H1 (cell line): ENCODE data around the gene ZNF839.

Experiments
- FOSL1 ChIP-seq: IDR thresholded peaks from 2 replicates; pipeline ENCODE4 v1.6.1; 2011; ENCODE audit warnings: mild to moderate bottlenecking, low read depth, low read length, moderate library complexity; ENCODE audit not compliant: insufficient read depth
- GTF2F1 ChIP-seq: IDR thresholded peaks from 2 replicates; pipeline ENCODE4 v1.6.1; 2012; ENCODE audit warnings: low read depth, low read length, improper control_type of control experiment, borderline replicate concordance
- NANOG ChIP-seq: IDR thresholded peaks from 2 replicates; pipeline ENCODE4 v1.6.1; 2011; ENCODE audit warnings: low read length, low read depth, mild to moderate bottlenecking, inconsistent platforms; ENCODE audit not compliant: insufficient read depth, poor library complexity, severe bottlenecking
- POLR2A ChIP-seq, 2 experiments: IDR thresholded peaks; 1 replicate in 1 of 2; 2 replicates in 1 of 2; pipeline ENCODE4 v1.6.1; 2011; ENCODE audit warnings: low read depth in 2 of 2, low read length in 2 of 2, mild to moderate bottlenecking in 2 of 2; ENCODE audit errors: control extremely low read depth in 1 of 2
- POLR2AphosphoS5 ChIP-seq: IDR thresholded peaks from 2 replicates; pipeline ENCODE4 v1.6.1; 2011; ENCODE audit warnings: low read depth, low read length
- RXRA ChIP-seq: IDR thresholded peaks from 2 replicates; pipeline ENCODE4 v1.6.1; 2011; ENCODE audit warnings: low read depth, mild to moderate bottlenecking, low read length, moderate library complexity; ENCODE audit not compliant: insufficient read depth
- ZNF274 ChIP-seq: IDR thresholded peaks from 2 replicates; pipeline ENCODE4 v1.7.0; 2012; ENCODE audit warnings: low read length, borderline replicate concordance; ENCODE audit errors: extremely low read depth
- TF ChIP-seq, protein P1 (sequence below): IDR thresholded peaks from 2 replicates; pipeline ENCODE4 v1.6.1; 2011; ENCODE audit warnings: low read depth, mild to moderate bottlenecking, low read length; ENCODE audit not compliant: insufficient read depth
- TF ChIP-seq, protein P2 (sequence below), 3 experiments: IDR thresholded peaks; 1 replicate in 2 of 3; 2 replicates in 1 of 3; pipeline versions ENCODE4 v1.5.1 to v1.6.1; 2011; ENCODE audit warnings: low read length in 3 of 3, mild to moderate bottlenecking in 3 of 3, inconsistent platforms in 2 of 3, low read depth in 1 of 3, moderate library complexity in 1 of 3; ENCODE audit not compliant: insufficient read depth in 1 of 3; ENCODE audit errors: control extremely low read depth in 1 of 3

DNA sequence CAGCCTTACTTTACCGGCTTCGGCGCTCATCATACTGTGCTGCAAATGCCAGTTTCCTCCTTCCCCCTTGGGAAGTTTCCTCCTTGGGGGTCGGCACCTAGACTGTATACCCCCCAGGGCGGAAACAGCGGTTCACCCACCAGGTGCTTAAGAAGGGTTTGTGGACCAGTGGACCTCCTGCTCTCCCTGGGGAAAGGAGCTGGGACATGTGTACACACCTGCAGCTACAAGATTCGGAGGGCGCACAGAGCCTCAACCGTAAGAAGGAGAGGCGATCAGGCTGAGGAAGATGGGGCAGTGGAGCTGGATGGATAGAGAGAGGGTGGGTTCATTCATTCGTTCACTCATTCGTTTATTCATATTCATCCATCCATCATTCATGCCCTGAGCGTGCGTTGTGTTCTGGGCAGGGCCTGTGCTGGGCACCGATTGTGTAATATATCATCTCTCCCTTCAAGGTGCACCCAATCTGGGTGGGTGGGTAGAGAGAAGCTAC is 717 bp upstream of the ZNF839 start:
- no peak for TF ChIP-seq GTF2F1
- TF ChIP-seq NANOG, result no peak
- TF ChIP-seq ZNF274, result no peak
- TF ChIP-seq, protein P1, sequence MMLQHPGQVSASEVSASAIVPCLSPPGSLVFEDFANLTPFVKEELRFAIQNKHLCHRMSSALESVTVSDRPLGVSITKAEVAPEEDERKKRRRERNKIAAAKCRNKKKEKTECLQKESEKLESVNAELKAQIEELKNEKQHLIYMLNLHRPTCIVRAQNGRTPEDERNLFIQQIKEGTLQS, result no peak
- TF ChIP-seq POLR2AphosphoS5, result no peak
- no peak for TF ChIP-seq RXRA
- TF ChIP-seq, protein P2, sequence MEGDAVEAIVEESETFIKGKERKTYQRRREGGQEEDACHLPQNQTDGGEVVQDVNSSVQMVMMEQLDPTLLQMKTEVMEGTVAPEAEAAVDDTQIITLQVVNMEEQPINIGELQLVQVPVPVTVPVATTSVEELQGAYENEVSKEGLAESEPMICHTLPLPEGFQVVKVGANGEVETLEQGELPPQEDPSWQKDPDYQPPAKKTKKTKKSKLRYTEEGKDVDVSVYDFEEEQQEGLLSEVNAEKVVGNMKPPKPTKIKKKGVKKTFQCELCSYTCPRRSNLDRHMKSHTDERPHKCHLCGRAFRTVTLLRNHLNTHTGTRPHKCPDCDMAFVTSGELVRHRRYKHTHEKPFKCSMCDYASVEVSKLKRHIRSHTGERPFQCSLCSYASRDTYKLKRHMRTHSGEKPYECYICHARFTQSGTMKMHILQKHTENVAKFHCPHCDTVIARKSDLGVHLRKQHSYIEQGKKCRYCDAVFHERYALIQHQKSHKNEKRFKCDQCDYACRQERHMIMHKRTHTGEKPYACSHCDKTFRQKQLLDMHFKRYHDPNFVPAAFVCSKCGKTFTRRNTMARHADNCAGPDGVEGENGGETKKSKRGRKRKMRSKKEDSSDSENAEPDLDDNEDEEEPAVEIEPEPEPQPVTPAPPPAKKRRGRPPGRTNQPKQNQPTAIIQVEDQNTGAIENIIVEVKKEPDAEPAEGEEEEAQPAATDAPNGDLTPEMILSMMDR (IDR thresholded peaks at IDR 0.05; ENCODE audit: control extremely low read depth in 1 of 3, insufficient read depth in 1 of 3, low read depth in 1 of 3, low read length in 3 of 3), result no peak
- TF ChIP-seq POLR2A (IDR thresholded peaks at IDR 0.05; ENCODE audit: control extremely low read depth in 1 of 2, low read depth in 2 of 2, low read length in 2 of 2), result no peak
- TF ChIP-seq FOSL1, result no peak
